CD14-positive monocyte (primary cell): ENCODE measurements around the gene TRPV3. TPM values are rescaled to one million over a fixed set of nuclear protein-coding genes. Genes with fewer than 3 reads are reported as not detected.

ENCODE experiments used
- DNase-seq, 3 donors: peaks; one replicate each; pipeline ENCODE4 v3.0.0-alpha.2; 2011 to 2022
- H2AFZ ChIP-seq: 2 replicates; pipeline ENCODE4 v1.6.0; 2012; ENCODE audit warnings: mild to moderate bottlenecking, low read depth, low read length, inconsistent platforms; ENCODE audit not compliant: insufficient read depth, poor library complexity, severe bottlenecking
- H3K27ac ChIP-seq, 2 donors: 1 replicate in 1 of 2; 2 replicates in 1 of 2; pipeline ENCODE4 v1.5.1; 2012 to 2013; ENCODE audit warnings: low read length in 2 of 2, control low read depth in 1 of 2, inconsistent platforms in 1 of 2, low read depth in 1 of 2, mild to moderate bottlenecking in 1 of 2
- H3K27me3 ChIP-seq, 2 donors: one replicate each; pipeline versions ENCODE4 v1.6.0 to v1.6.1; 2011 to 2013; ENCODE audit warnings: low read length in 2 of 2; ENCODE audit not compliant: control insufficient read depth in 2 of 2, insufficient read depth in 2 of 2
- H3K36me3 ChIP-seq, 2 donors: replicated peaks in 1 of 2; 1 replicate in 1 of 2; 2 replicates in 1 of 2; pipeline versions ENCODE4 v1.5.1 to v1.6.1; 2012 to 2013; ENCODE audit warnings: low read length in 2 of 2, control low read depth in 1 of 2, inconsistent platforms in 1 of 2, mild to moderate bottlenecking in 1 of 2; ENCODE audit not compliant: insufficient read depth in 2 of 2, control insufficient read depth in 1 of 2
- H3K4me1 ChIP-seq, 2 donors: 1 replicate in 1 of 2; 2 replicates in 1 of 2; pipeline versions ENCODE4 v1.5.1 to v1.6.1; 2012 to 2013; ENCODE audit warnings: low read length in 2 of 2, control low read depth in 1 of 2, inconsistent platforms in 1 of 2, mild to moderate bottlenecking in 1 of 2, moderate library complexity in 1 of 2; ENCODE audit not compliant: insufficient read depth in 2 of 2, control insufficient read depth in 1 of 2
- H3K4me2 ChIP-seq: replicated peaks from 2 replicates; pipeline ENCODE3; 2012; ENCODE audit warnings: low read length, moderate library complexity, mild to moderate bottlenecking; ENCODE audit not compliant: poor library complexity, severe bottlenecking; ENCODE audit errors: extremely low read depth
- H3K4me3 ChIP-seq, 3 experiments: fragments of 200-600 bp in 1 of 3; sonication (generic) in 1 of 3; replicated peaks in 1 of 3; 1 replicate in 2 of 3; 2 replicates in 1 of 3; pipeline ENCODE4 v1.5.1; 2011 to 2013; ENCODE audit warnings: low read length in 3 of 3, mild to moderate bottlenecking in 3 of 3, control low read depth in 2 of 3, low read depth in 2 of 3, inconsistent platforms in 1 of 3, moderate library complexity in 1 of 3
- H3K79me2 ChIP-seq: 2 replicates; pipeline ENCODE4 v1.6.0; 2012; ENCODE audit warnings: mild to moderate bottlenecking, control low read depth, inconsistent platforms, low read length, moderate library complexity; ENCODE audit not compliant: insufficient read depth
- H3K9ac ChIP-seq: 2 replicates; pipeline ENCODE4 v1.6.0; 2017; ENCODE audit warnings: low read length, mild to moderate bottlenecking; ENCODE audit not compliant: insufficient read depth, poor library complexity, severe bottlenecking
- H3K9me3 ChIP-seq, 2 donors: replicated peaks in 1 of 2; 1 replicate in 1 of 2; 2 replicates in 1 of 2; pipeline versions ENCODE4 v1.5.1 to v1.6.1; 2012 to 2013; ENCODE audit warnings: low read length in 2 of 2, control low read depth in 1 of 2; ENCODE audit not compliant: control insufficient read depth in 1 of 2, insufficient read depth in 1 of 2
- H4K20me1 ChIP-seq: 2 replicates; pipeline ENCODE4 v1.6.0; 2012; ENCODE audit warnings: mild to moderate bottlenecking, low read length, control low read depth, moderate library complexity; ENCODE audit not compliant: insufficient read depth
- H3K27ac Mint-ChIP-seq, 7 donors: one replicate each; pipeline ENCODE4 v1.8.0; 2020; ENCODE audit warnings: mild to moderate bottlenecking in 7 of 7, mixed read lengths in 7 of 7, moderate library complexity in 6 of 7, inconsistent platforms in 2 of 7
- H3K27me3 Mint-ChIP-seq, 3 donors: one replicate each; pipeline ENCODE4 v1.8.0; 2021 to 2022; ENCODE audit warnings: low read depth in 3 of 3, mild to moderate bottlenecking in 3 of 3, mixed read lengths in 3 of 3, moderate library complexity in 3 of 3, inconsistent platforms in 1 of 3
- H3K36me3 Mint-ChIP-seq, 2 donors: one replicate each; pipeline ENCODE4 v1.8.0; 2020; ENCODE audit warnings: mixed read lengths in 2 of 2, inconsistent platforms in 1 of 2, mild to moderate bottlenecking in 1 of 2
- H3K4me1 Mint-ChIP-seq: one replicate; pipeline ENCODE4 v1.8.0; 2020; ENCODE audit warnings: mild to moderate bottlenecking, mixed read lengths
- H3K4me3 Mint-ChIP-seq, 2 donors: one replicate each; pipeline ENCODE4 v1.8.0; 2020; ENCODE audit warnings: mild to moderate bottlenecking in 2 of 2, mixed read lengths in 2 of 2, moderate library complexity in 1 of 2
- H3K9me3 Mint-ChIP-seq, 7 donors: one replicate each; pipeline ENCODE4 v1.8.0; 2020 to 2022; ENCODE audit warnings: mixed read lengths in 7 of 7, mild to moderate bottlenecking in 6 of 7, moderate library complexity in 6 of 7, inconsistent platforms in 2 of 7
- CTCF ChIP-seq: fragments of 200-600 bp; IDR thresholded peaks from one replicate; pipeline ENCODE4 v1.8.0; 2022; ENCODE audit warnings: antibody characterized with exemption, mild to moderate bottlenecking
- WGBS: methylation state at CpG from one replicate; pipeline ENCODE4 v1.1.5; 2013; ENCODE audit warnings: missing lambda C conversion rate; ENCODE audit not compliant: insufficient coverage; 5-methylcytosine and 5-hydroxymethylcytosine counted together
- intact Hi-C, 2 donors: fragments of 100-400 bp; cut with micrococcal nuclease; formaldehyde crosslinking; loops; one replicate each; pipeline versions ENCODE4 v1.15.0 to v1.15.1; 2023
- polyA plus RNA-seq, 3 donors: library from polyadenylated mRNA; depleted of rRNA in 1 of 3; unstranded in 2 of 3; stranded (reverse) in 1 of 3; fragments of 300-500 nt in 2 of 3; fragments of >200 nt in 1 of 3; fragmentation: Illumina TruSeq in 2 of 3; gene quantifications; 1 replicate in 2 of 3; 2 replicates in 1 of 3; pipeline ENCODE4 v1.2.3, GENCODE V29; 2012 to 2021

TRPV3 gene
- polyA plus RNA-seq, 3 donors: 0.01 TPM; not detected in 2

DNA sequence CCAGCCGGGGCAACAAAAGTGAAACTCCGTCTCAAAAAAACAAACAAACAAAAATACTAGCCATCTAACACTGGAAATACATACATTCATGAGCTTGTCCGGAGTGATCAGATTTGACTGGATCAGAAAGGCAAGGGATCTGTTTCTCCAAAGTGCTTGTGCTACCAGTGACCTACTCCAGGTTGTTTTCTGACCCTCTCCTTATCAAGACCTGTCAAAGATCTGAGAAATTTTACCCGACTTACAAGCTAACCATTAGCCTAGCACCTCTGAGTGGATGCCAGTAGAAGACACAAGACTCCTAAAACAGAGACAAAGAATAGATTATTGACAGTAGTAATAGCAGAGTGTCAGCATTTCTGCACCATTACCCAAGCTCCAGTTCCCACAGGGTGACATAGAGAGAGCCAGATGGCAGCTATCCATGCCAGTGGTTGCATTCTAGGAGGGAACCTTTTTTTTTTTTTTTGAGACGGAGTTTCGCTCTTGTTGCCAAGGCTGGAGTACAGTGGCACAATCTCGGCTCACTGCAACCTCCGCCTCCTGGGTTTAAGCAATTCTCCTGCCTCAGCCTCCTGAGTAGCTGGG, 72.0 kb downstream of the TRPV3 start:
- intact Hi-C loops: no loop called here
- DNase-seq: no peak
- no peak for TF ChIP-seq CTCF
- Histone ChIP-seq H3K9ac (no peak overlapping the region), H3K4me2 (no peak overlapping the region), H3K36me3 (no peaks in the 10 kb centered on the region), H3K4me1 (no peaks in the 10 kb centered on the region), H3K79me2 (no peaks in the 10 kb centered on the region), H4K20me1 (no peaks in the 10 kb centered on the region), H2AFZ (no peak overlapping the region), H3K4me3 (no peak overlapping the region), H3K27me3 (peaks cover 0 to 11% of the 10 kb centered on the region in 2 donors), H3K27ac (no peak overlapping the region), H3K9me3 (no peaks in the 10 kb centered on the region)
- Mint-ChIP-seq H3K4me1 (no peaks in the 10 kb centered on the region), H3K27me3 (peaks cover 6 to 10% (median 8%) of the 10 kb centered on the region in 3 donors), H3K4me3 (no peak overlapping the region), H3K9me3 (peaks cover 0 to 2% (median 0%) of the 10 kb centered on the region in 7 donors), H3K36me3 (no peaks in the 10 kb centered on the region), H3K27ac (no peak overlapping the region)
- WGBS: 80% methylated on average over 1 of the region's 8 CpGs

- no peak for TF ChIP-seq CTCF
- Histone ChIP-seq H3K9me3 (no peaks in the 10 kb centered on the region), H3K79me2 (no peaks in the 10 kb centered on the region), H3K4me2 (no peak overlapping the region), H3K27ac (no peak overlapping the region), H3K27me3 (peaks cover 0 to 5% of the 10 kb centered on the region in 2 donors), H3K9ac (no peak overlapping the region), H2AFZ (no peak overlapping the region), H3K4me3 (no peak overlapping the region), H3K4me1 (no peaks in the 10 kb centered on the region), H3K36me3 (no peaks in the 10 kb centered on the region), H4K20me1 (no peaks in the 10 kb centered on the region)
- WGBS: no CpG with 5 or more reads among the region's 3 CpGs
- Mint-ChIP-seq H3K27me3 (peaks cover 3 to 6% (median 5%) of the 10 kb centered on the region in 3 donors), H3K4me3 (no peak overlapping the region), H3K36me3 (no peaks in the 10 kb centered on the region), H3K27ac (no peak overlapping the region), H3K4me1 (no peaks in the 10 kb centered on the region), H3K9me3 (peaks cover 0 to 2% (median 0%) of the 10 kb centered on the region in 7 donors)
- no peak for DNase-seq
- intact Hi-C loops: no loop called here
These were observed 74.8 kb downstream of the TRPV3 start for GRCh38 chr17:3482852-3483251.
